Activated T-helper 1 cell treated with anti-CD3 and anti-CD28 coated beads, Interleukin-12 subunit alpha, Interleukin-12 subunit beta, Interleukin-2, Interleukin-4 antibody, amounts not matched to agents 30 ng/mL and 10 ng/mL and 1 ng/mL, durations not matched to agents 14 hours and 24 hours and 36 hours (primary cell): Measurements from ENCODE around the gene ZNF536. TPM values are rescaled to one million over a fixed set of nuclear protein-coding genes. Genes with fewer than 3 reads are reported as not detected.
"Not testable (repeated sequence)": the region's sequence is repeated elsewhere in the genome, so short reads cannot be mapped to it uniquely, and the experiment has no call there.

Experiments
- DNase-seq: peaks from one replicate; pipeline ENCODE4 v3.0.0; 2021; ENCODE audit warnings: low spot score
- H3K27ac Mint-ChIP-seq: one replicate; pipeline ENCODE4 v1.8.0; 2021; ENCODE audit warnings: mild to moderate bottlenecking, mixed read lengths
- H3K27me3 Mint-ChIP-seq: one replicate; pipeline ENCODE4 v1.8.0; 2022; ENCODE audit warnings: mild to moderate bottlenecking, moderate library complexity, mixed read lengths; ENCODE audit not compliant: insufficient read depth
- H3K36me3 Mint-ChIP-seq: one replicate; pipeline ENCODE4 v1.8.0; 2021; ENCODE audit warnings: low read depth, mixed read lengths
- H3K4me1 Mint-ChIP-seq: one replicate; pipeline ENCODE4 v1.8.0; 2021; ENCODE audit warnings: low read depth, mixed read lengths
- H3K4me3 Mint-ChIP-seq: one replicate; pipeline ENCODE4 v1.8.0; 2021; ENCODE audit warnings: mild to moderate bottlenecking, moderate library complexity, mixed read lengths
- H3K9me3 Mint-ChIP-seq: one replicate; pipeline ENCODE4 v1.8.0; 2021; ENCODE audit warnings: mixed read lengths
- intact Hi-C: fragments of 100-400 bp; cut with micrococcal nuclease; formaldehyde crosslinking; loops from one replicate; pipeline ENCODE4 v1.15.1; 2024
- total RNA-seq: library from RNA; stranded (reverse); gene quantifications from 2 replicates; pipeline ENCODE4 v1.2.3, GENCODE V29; 2022

ZNF536 gene
- total RNA-seq, 1 donor from 2014 or later, result not detected

- Mint-ChIP-seq H3K27me3 (peaks cover 4% of the 10 kb centered on the region), H3K36me3 (no peaks in the 10 kb centered on the region), H3K4me1 (no peaks in the 10 kb centered on the region), H3K9me3 (no peaks in the 10 kb centered on the region), H3K4me3 (no peak overlapping the region), H3K27ac (no peak overlapping the region)
- intact Hi-C loops, result no loop called here
- DNase-seq, result no peak
These were observed 18.3 kb downstream of the ZNF536 start for GRCh38 chr19:30390356-30390988.

GRCh38 chr19:30391052-30391451 lies 18.9 kb downstream of the ZNF536 start:
- DNase-seq, result no peak
- H3K4me3 Mint-ChIP-seq, result no peak overlapping the region
- no peaks in the 10 kb centered on the region for H3K36me3 Mint-ChIP-seq
- peaks cover 4% of the 10 kb centered on the region for H3K27me3 Mint-ChIP-seq
- intact Hi-C loops, result no loop called here
- no peaks in the 10 kb centered on the region for H3K9me3 Mint-ChIP-seq
- no peak overlapping the region for H3K27ac Mint-ChIP-seq
- H3K4me1 Mint-ChIP-seq, result no peaks in the 10 kb centered on the region

GRCh38 chr19:30391554-30392551 lies 19.7 kb downstream of the ZNF536 start:
- Mint-ChIP-seq H3K27me3 (peaks cover 4% of the 10 kb centered on the region), H3K4me3 (no peak overlapping the region), H3K27ac (no peak overlapping the region), H3K4me1 (no peaks in the 10 kb centered on the region), H3K36me3 (no peaks in the 10 kb centered on the region), H3K9me3 (no peaks in the 10 kb centered on the region)
- intact Hi-C loops, result no loop called here
- no peak for DNase-seq

GRCh38 chr19:30393046-30393445 lies 20.9 kb downstream of the ZNF536 start:
- Mint-ChIP-seq H3K27ac (no peak overlapping the region), H3K4me3 (no peak overlapping the region), H3K4me1 (no peaks in the 10 kb centered on the region), H3K27me3 (peaks cover 4% of the 10 kb centered on the region), H3K9me3 (no peaks in the 10 kb centered on the region), H3K36me3 (no peaks in the 10 kb centered on the region)
- intact Hi-C loops, result no loop called here
- no peak for DNase-seq

GRCh38 chr19:30393729-30394480 lies 21.7 kb downstream of the ZNF536 start:
- peaks cover 4% of the 10 kb centered on the region for H3K27me3 Mint-ChIP-seq
- intact Hi-C loops, result no loop called here
- no peak for DNase-seq
- no peaks in the 10 kb centered on the region for H3K9me3 Mint-ChIP-seq
- no peak overlapping the region for H3K27ac Mint-ChIP-seq
- H3K4me1 Mint-ChIP-seq, result no peaks in the 10 kb centered on the region
- H3K4me3 Mint-ChIP-seq, result no peak overlapping the region
- H3K36me3 Mint-ChIP-seq, result no peaks in the 10 kb centered on the region

GRCh38 chr19:30394481-30395151 lies 22.4 kb downstream of the ZNF536 start:
- Mint-ChIP-seq H3K4me1 (no peaks in the 10 kb centered on the region), H3K27me3 (peaks cover 4% of the 10 kb centered on the region), H3K36me3 (no peaks in the 10 kb centered on the region), H3K27ac (no peak overlapping the region), H3K9me3 (no peaks in the 10 kb centered on the region), H3K4me3 (no peak overlapping the region)
- DNase-seq, result no peak
- intact Hi-C loops, result no loop called here

GRCh38 chr19:30395283-30395682 lies 23.1 kb downstream of the ZNF536 start:
- H3K36me3 Mint-ChIP-seq, result no peaks in the 10 kb centered on the region
- no peak overlapping the region for H3K27ac Mint-ChIP-seq
- intact Hi-C loops, result no loop called here
- peaks cover 4% of the 10 kb centered on the region for H3K27me3 Mint-ChIP-seq
- DNase-seq, result no peak
- H3K4me3 Mint-ChIP-seq, result no peak overlapping the region
- no peaks in the 10 kb centered on the region for H3K4me1 Mint-ChIP-seq
- H3K9me3 Mint-ChIP-seq, result no peaks in the 10 kb centered on the region

- H3K27me3 Mint-ChIP-seq, DNase-seq, H3K9me3 Mint-ChIP-seq, H3K27ac Mint-ChIP-seq, intact Hi-C loops, H3K36me3 Mint-ChIP-seq, H3K4me3 Mint-ChIP-seq, H3K4me1 Mint-ChIP-seq: not testable (repeated sequence)
These were observed 26.4 kb downstream of the ZNF536 start for GRCh38 chr19:30398539-30398938.

GRCh38 chr19:30401956-30402355 lies 29.8 kb downstream of the ZNF536 start:
- Mint-ChIP-seq H3K36me3 (no peaks in the 10 kb centered on the region), H3K9me3 (no peaks in the 10 kb centered on the region), H3K27me3 (no peaks in the 10 kb centered on the region), H3K27ac (no peak overlapping the region), H3K4me3 (no peak overlapping the region), H3K4me1 (no peaks in the 10 kb centered on the region)
- DNase-seq, result no peak
- intact Hi-C loops, result no loop called here

GRCh38 chr19:30402436-30403202 lies 30.4 kb downstream of the ZNF536 start:
- no peaks in the 10 kb centered on the region for H3K9me3 Mint-ChIP-seq
- no peaks in the 10 kb centered on the region for H3K36me3 Mint-ChIP-seq
- H3K4me1 Mint-ChIP-seq, result no peaks in the 10 kb centered on the region
- H3K27ac Mint-ChIP-seq, result no peak overlapping the region
- H3K27me3 Mint-ChIP-seq, result no peaks in the 10 kb centered on the region
- DNase-seq, result no peak
- intact Hi-C loops, result no loop called here
- no peak overlapping the region for H3K4me3 Mint-ChIP-seq

GRCh38 chr19:30403203-30403985 lies 31.2 kb downstream of the ZNF536 start:
- Mint-ChIP-seq H3K4me3 (no peak overlapping the region), H3K27ac (no peak overlapping the region), H3K9me3 (no peaks in the 10 kb centered on the region), H3K36me3 (no peaks in the 10 kb centered on the region), H3K4me1 (no peaks in the 10 kb centered on the region), H3K27me3 (no peaks in the 10 kb centered on the region)
- no peak for DNase-seq
- intact Hi-C loops, result no loop called here
